K562 (cell line): ENCODE results near the gene RAD51AP2. TPM values are rescaled to one million over a fixed set of nuclear protein-coding genes. Genes with fewer than 3 reads are reported as not detected.

ENCODE experiments used
- ATAC-seq: fragments of 200-7000 bp; cut with Tn5 transposase; 3 replicates; pipeline ENCODE4 v1.9.1; 2020; ENCODE audit warnings: moderate library complexity
- BruUV-seq: library from RNA; stranded (reverse); fragments of 400-500 nt; replicated peaks from 2 replicates; lab custom pipeline; 2021; lab: Mats Ljungman, UMichigan
- CTCF ChIA-PET: fragments of 300-600 bp; formaldehyde crosslinking; extraction: SDS; loops from one replicate; lab custom pipeline; 2021; ENCODE audit warnings: low intra/inter-chr PET ratio; lab: Yijun Ruan, JAX
- POLR2A ChIA-PET: fragments of 300-600, 350-650 bp; sonication (Branson Sonifier 250); formaldehyde crosslinking; extraction: SDS; loops from one replicate; lab custom pipeline; 2021; ENCODE audit warnings: antibody characterized with exemption, inconsistent platforms; lab: Yijun Ruan, JAX
- DNase-seq, 4 experiments: peaks; one replicate each; pipeline versions ENCODE4 v3.0.0 to v3.0.0-alpha.2; 2011 to 2018; ENCODE audit warnings: low spot score in 3 of 4, mixed read lengths in 3 of 4; ENCODE audit errors: extremely low read depth in 1 of 4
- FAIRE-seq: peaks from 2 replicates; lab custom pipeline; 2011; peaks lifted over from hg19 to GRCh38; lab: Jason Lieb, UNC
- H2AFZ ChIP-seq: 2 replicates; pipeline ENCODE4 v1.6.0; 2011; ENCODE audit warnings: low read depth, low read length, control low read depth, inconsistent platforms
- H3K27ac ChIP-seq: fragments of 200-600 bp; 3 replicates; pipeline ENCODE4 v1.8.0; 2011; ENCODE audit warnings: low read depth, mild to moderate bottlenecking, control low read depth, inconsistent platforms, low read length, moderate library complexity, mixed read lengths; ENCODE audit errors: extremely low read depth
- H3K27me3 ChIP-seq, 2 experiments: fragments of 300-600 bp in 1 of 2; 2 replicates in 1 of 2; 3 replicates in 1 of 2; pipeline versions ENCODE4 v1.6.0 to v1.8.0; 2011; ENCODE audit warnings: inconsistent platforms in 2 of 2, low read length in 2 of 2, mild to moderate bottlenecking in 1 of 2, mixed read lengths in 1 of 2, moderate library complexity in 1 of 2; ENCODE audit not compliant: control insufficient read depth in 2 of 2, insufficient read depth in 2 of 2
- H3K36me3 ChIP-seq: fragments of 300-600 bp; 3 replicates; pipeline ENCODE4 v1.8.0; 2011; ENCODE audit warnings: mild to moderate bottlenecking, low read length, inconsistent platforms; ENCODE audit not compliant: control insufficient read depth, insufficient read depth
- H3K4me1 ChIP-seq, 2 experiments: fragments of 200-600 bp in 1 of 2; replicated peaks in 1 of 2; 2 replicates in 1 of 2; 3 replicates in 1 of 2; pipeline versions ENCODE4 v1.5.1 to v1.8.0; 2011; ENCODE audit warnings: inconsistent platforms in 2 of 2, low read length in 2 of 2, mild to moderate bottlenecking in 1 of 2, mixed read lengths in 1 of 2, moderate library complexity in 1 of 2; ENCODE audit not compliant: control insufficient read depth in 2 of 2, insufficient read depth in 2 of 2
- H3K4me2 ChIP-seq: 2 replicates; pipeline ENCODE4 v1.6.1; 2011; ENCODE audit warnings: low read length, control low read depth, inconsistent platforms, mixed read lengths; ENCODE audit not compliant: insufficient read depth
- H3K4me3 ChIP-seq: fragments of 200-600 bp; sonication (generic), shearing (Covaris generic); 2 replicates; pipeline ENCODE4 v1.5.1; 2016; ENCODE audit warnings: control low read depth, inconsistent platforms
- H3K79me2 ChIP-seq: fragments of 200-600 bp; 3 replicates; pipeline ENCODE4 v1.8.0; 2011; ENCODE audit warnings: low read length, inconsistent platforms; ENCODE audit not compliant: control insufficient read depth, insufficient read depth
- H3K9ac ChIP-seq, 2 experiments: 2 replicates each; pipeline versions ENCODE4 v1.6.0 to v1.6.1; 2011; ENCODE audit warnings: low read depth in 2 of 2, low read length in 2 of 2, control low read depth in 1 of 2, inconsistent platforms in 1 of 2, mild to moderate bottlenecking in 1 of 2, mixed read lengths in 1 of 2; ENCODE audit not compliant: insufficient read depth in 1 of 2
- H3K9me1 ChIP-seq: one replicate; pipeline ENCODE4 v1.6.0; 2011; ENCODE audit warnings: inconsistent platforms, mild to moderate bottlenecking, low read length, moderate library complexity; ENCODE audit not compliant: control insufficient read depth, insufficient read depth
- H3K9me3 ChIP-seq: replicated peaks from 2 replicates; pipeline ENCODE4 v1.5.1; 2011; ENCODE audit warnings: low read depth, low read length, inconsistent platforms; ENCODE audit not compliant: control insufficient read depth, insufficient read depth
- H4K20me1 ChIP-seq: replicated peaks from 2 replicates; pipeline ENCODE4 v1.6.1; 2011; ENCODE audit warnings: low read length, inconsistent platforms, mixed read lengths; ENCODE audit not compliant: control insufficient read depth, insufficient read depth
- BACH1 ChIP-seq: fragments of 200-800 bp; sonication (Bioruptor generic); IDR thresholded peaks from 2 replicates; pipeline ENCODE4 v1.6.1; 2016; ENCODE audit warnings: missing genetic modification characterization, missing compliant biosample characterization
- E2F8 ChIP-seq: fragments of 450-650 bp; IDR thresholded peaks from 2 replicates; pipeline ENCODE4 v1.7.1; 2018; ENCODE audit warnings: mild to moderate bottlenecking, low read depth; ENCODE audit not compliant: partially characterized antibody
- EZH2 ChIP-seq: IDR thresholded peaks from 2 replicates; pipeline ENCODE4 v1.6.1; 2012; ENCODE audit warnings: low read depth, mild to moderate bottlenecking, inconsistent platforms, low read length, borderline replicate concordance
- HNRNPK ChIP-seq: fragments of 200-400 bp; formaldehyde crosslinking; IDR thresholded peaks from one replicate; pipeline ENCODE4 v1.6.1; 2018; ENCODE audit warnings: mild to moderate bottlenecking, low read depth, low read length; ENCODE audit not compliant: poor library complexity, severe bottlenecking
- NFRKB ChIP-seq: fragments of 450-650 bp; IDR thresholded peaks from 2 replicates; pipeline ENCODE4 v1.6.1; 2016; ENCODE audit warnings: low read depth
- RUNX1 ChIP-seq: sonication (generic); IDR thresholded peaks from 2 replicates; pipeline ENCODE4 v1.6.1; 2016; ENCODE audit warnings: antibody characterized with exemption, low read depth
- TEAD4 ChIP-seq, 2 experiments: sonication (generic) in 1 of 2; formaldehyde crosslinking in 1 of 2; IDR thresholded peaks; 2 replicates each; pipeline versions ENCODE4 v1.6.1 to v1.8.0; 2012 to 2022; ENCODE audit warnings: borderline replicate concordance in 1 of 2, inconsistent platforms in 1 of 2, low read length in 1 of 2, mild to moderate bottlenecking in 1 of 2, missing genetic modification reagents in 1 of 2
- TSC22D4 ChIP-seq: fragments of 450-650 bp; IDR thresholded peaks from 2 replicates; pipeline ENCODE4 v1.6.1; 2016; ENCODE audit warnings: missing genetic modification characterization, missing biosample characterization, control low read depth
- WHSC1 ChIP-seq: IDR thresholded peaks from one replicate; pipeline ENCODE4 v1.6.1; 2012; ENCODE audit warnings: low read length, control low read depth, inconsistent platforms
- ZBTB8A ChIP-seq: fragments of 450-650 bp; IDR thresholded peaks from 2 replicates; pipeline ENCODE4 v1.6.1; 2018; ENCODE audit warnings: mild to moderate bottlenecking, moderate library complexity; ENCODE audit not compliant: partially characterized antibody
- ZKSCAN3 ChIP-seq: fragments of 250-450 bp; sonication (Bioruptor Pico); IDR thresholded peaks from 2 replicates; pipeline ENCODE4 v1.4.0; 2020
- ZNF324 ChIP-seq: fragments of 250-450 bp; sonication (Bioruptor Pico); IDR thresholded peaks from 2 replicates; pipeline ENCODE4 v1.4.0; 2020; ENCODE audit warnings: mild to moderate bottlenecking
- ZNF436 ChIP-seq: fragments of 250-450, 450-650 bp; sonication (Bioruptor Pico); formaldehyde crosslinking; IDR thresholded peaks from 2 replicates; pipeline ENCODE4 v1.7.0; 2020; ENCODE audit warnings: mild to moderate bottlenecking
- WGBS: fragments of 100-300 bp; shearing (Covaris generic); methylation state at CpG from one replicate; pipeline ENCODE4 v1.1.6; 2016; ENCODE audit warnings: low coverage, mixed read lengths; ENCODE audit not compliant: insufficient coverage; ENCODE audit errors: missing lambda C conversion rate; 5-methylcytosine and 5-hydroxymethylcytosine counted together
- in situ Hi-C: fragments of 300-500 bp; cut with MboI; formaldehyde crosslinking; loops from 4 replicates; pipeline ENCODE4 v1.15.0; 2018; ENCODE audit warnings: inconsistent platforms, mixed read lengths
- intact Hi-C: fragments of 100-400 bp; cut with micrococcal nuclease; formaldehyde crosslinking; loops from 2 replicates; pipeline ENCODE4 v1.14.2; 2022
- polyA plus RNA-seq, 8 experiments: library from polyadenylated mRNA; depleted of rRNA in 4 of 8; stranded (reverse) in 5 of 8; unstranded in 3 of 8; fragments of >200 nt; fragmentation: Nextera tagmentation in 2 of 8; fragmentation: Illumina TruSeq in 1 of 8; extraction: Ambion mirVana in 2 of 8; extraction: Trizol in 1 of 8; gene quantifications; 2 replicates each; pipeline versions ENCODE4 v1.2.1 to v1.2.3, GENCODE V29; 2011 to 2014; ENCODE audit warnings: inconsistent platforms in 1 of 8, missing spikeins in 1 of 8
- total RNA-seq, 7 experiments: library from RNA; depleted of rRNA in 6 of 7; stranded (reverse); fragments of >200 nt in 6 of 7; fragmentation: Illumina TruSeq in 2 of 7; extraction: Trizol in 2 of 7; gene quantifications; 2 replicates each; pipeline versions ENCODE4 v1.2.1 to v1.2.3, GENCODE V29; 2011 to 2021; ENCODE audit warnings: low replicate concordance in 1 of 7
- TF ChIP-seq, protein P1 (sequence below): sonication (generic); formaldehyde crosslinking; IDR thresholded peaks from 2 replicates; pipeline ENCODE4 v1.8.0; 2022; ENCODE audit warnings: missing genetic modification reagents, mild to moderate bottlenecking, moderate library complexity, borderline replicate concordance

RAD51AP2 gene
- total and polyA plus RNA-seq, 9 of the 15 experiments (the other 6 are each of a cell fraction or from before 2014, with no cell fraction given): 0.01 to 0.04 (median 0.04) TPM; not detected in 6

DNA sequence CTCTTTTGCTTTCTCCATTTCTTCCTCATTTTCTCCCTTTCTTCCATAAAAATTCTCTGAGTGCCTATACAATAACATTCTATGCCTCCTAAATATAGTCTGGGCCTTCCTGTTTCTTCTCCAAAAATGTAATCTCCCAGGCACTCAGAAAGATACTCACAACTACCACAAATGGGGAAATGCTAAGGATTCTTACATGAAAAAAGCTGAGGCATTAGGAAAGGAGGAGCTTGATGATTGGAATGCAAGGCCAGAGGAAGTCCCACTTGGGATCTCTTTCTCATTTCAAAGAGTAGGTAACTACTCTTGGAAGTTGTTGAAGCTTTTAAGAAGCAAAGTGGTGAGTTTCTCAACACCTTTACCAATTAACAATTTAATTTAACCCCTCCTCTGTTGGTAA is 25.6 kb upstream of the RAD51AP2 start (continued):
- TF ChIP-seq, protein P1, sequence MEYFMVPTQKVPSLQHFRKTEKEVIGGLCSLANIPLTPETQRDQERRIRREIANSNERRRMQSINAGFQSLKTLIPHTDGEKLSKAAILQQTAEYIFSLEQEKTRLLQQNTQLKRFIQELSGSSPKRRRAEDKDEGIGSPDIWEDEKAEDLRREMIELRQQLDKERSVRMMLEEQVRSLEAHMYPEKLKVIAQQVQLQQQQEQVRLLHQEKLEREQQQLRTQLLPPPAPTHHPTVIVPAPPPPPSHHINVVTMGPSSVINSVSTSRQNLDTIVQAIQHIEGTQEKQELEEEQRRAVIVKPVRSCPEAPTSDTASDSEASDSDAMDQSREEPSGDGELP: no peak

GRCh38 chr2:17543131-17543660 is 25.0 kb upstream of the RAD51AP2 start:
- H3K4me3 ChIP-seq: no peak overlapping the region
- H3K4me1 ChIP-seq: peaks cover 0 to 17% of the 10 kb centered on the region in 2 experiments; a peak in 3 of 5 replicates
- H3K36me3 ChIP-seq: no peaks in the 10 kb centered on the region
- in situ Hi-C loops: no loop called here
- no peak overlapping the region for H3K9ac ChIP-seq
- ATAC-seq (no peak), DNase-seq (no peak), FAIRE-seq (no peak)
- H3K27me3 ChIP-seq: peaks cover 29 to 35% of the 10 kb centered on the region in 2 experiments
- H4K20me1 ChIP-seq: no peaks in the 10 kb centered on the region
- ChIA-PET CTCF (no interaction called here), POLR2A (no interaction called here)
- no peaks in the 10 kb centered on the region for H3K9me3 ChIP-seq
- H3K27ac ChIP-seq: no peak overlapping the region
- BruUV-seq: no TSS peak
- H2AFZ ChIP-seq: no peak overlapping the region
- intact Hi-C loops: no loop called here
- no peaks in the 10 kb centered on the region for H3K79me2 ChIP-seq
- 5% methylated on average over 6 of the region's 6 CpGs for WGBS
- no peaks in the 10 kb centered on the region for H3K9me1 ChIP-seq
- no peak overlapping the region for H3K4me2 ChIP-seq
- TF ChIP-seq TEAD4 (IDR thresholded peaks at IDR 0.05; ENCODE audit: low read length) (no peak), TEAD4 (CRISPR knock-in tag; IDR thresholded peaks at IDR 0.05; ENCODE audit: borderline replicate concordance) (no peak), HNRNPK (no peak), ZBTB8A (no peak), EZH2 (no peak), BACH1 (tag) (no peak), TSC22D4 (tag) (no peak), ZNF324 (no peak), NFRKB (no peak), RUNX1 (no peak), ZNF436 (no peak), ZKSCAN3 (CRISPR knock-in tag) (no peak), E2F8 (no peak), WHSC1 (no peak)
